Omental fat pad (tissue), 4 donors: ENCODE data around the gene ELOF1. TPM values are rescaled to one million over a fixed set of nuclear protein-coding genes. Genes with fewer than 3 reads are reported as not detected.
"Not testable (repeated sequence)": the region's sequence is repeated elsewhere in the genome, so short reads cannot be mapped to it uniquely, and the experiment has no call there.

Experiments used
- ATAC-seq: fragments of 150-250 bp; one replicate; pipeline ENCODE4 v1.9.1; 2016; ENCODE audit warnings: mild to moderate bottlenecking, moderate library complexity; ENCODE audit not compliant: low FRiP score
- DNase-seq: peaks from one replicate; pipeline ENCODE4 v3.0.0-alpha.2; 2019; ENCODE audit warnings: low spot score
- CTCF ChIP-seq, 3 donors: fragments of 450-650 bp; IDR thresholded peaks; one replicate each; pipeline ENCODE4 v1.5.1; 2016 to 2017; ENCODE audit warnings: antibody characterized with exemption in 3 of 3, mild to moderate bottlenecking in 3 of 3, moderate library complexity in 2 of 3
- total RNA-seq, 4 donors: library from RNA; depleted of rRNA; stranded (reverse); fragments of >200 nt; gene quantifications; one replicate each; pipeline ENCODE4 v1.1.0, GENCODE V29; 2016

Gene ELOF1
- total RNA-seq, 4 donors from 2014 or later: 32.0 to 39.8 (median 33.7) TPM

- ATAC-seq (no peak), DNase-seq (no peak)
- TF ChIP-seq CTCF (IDR thresholded peaks at IDR 0.05): no peak
Observed at GRCh38 chr19:11578258-11579142, 19.5 kb upstream of the ELOF1 start.

DNA sequence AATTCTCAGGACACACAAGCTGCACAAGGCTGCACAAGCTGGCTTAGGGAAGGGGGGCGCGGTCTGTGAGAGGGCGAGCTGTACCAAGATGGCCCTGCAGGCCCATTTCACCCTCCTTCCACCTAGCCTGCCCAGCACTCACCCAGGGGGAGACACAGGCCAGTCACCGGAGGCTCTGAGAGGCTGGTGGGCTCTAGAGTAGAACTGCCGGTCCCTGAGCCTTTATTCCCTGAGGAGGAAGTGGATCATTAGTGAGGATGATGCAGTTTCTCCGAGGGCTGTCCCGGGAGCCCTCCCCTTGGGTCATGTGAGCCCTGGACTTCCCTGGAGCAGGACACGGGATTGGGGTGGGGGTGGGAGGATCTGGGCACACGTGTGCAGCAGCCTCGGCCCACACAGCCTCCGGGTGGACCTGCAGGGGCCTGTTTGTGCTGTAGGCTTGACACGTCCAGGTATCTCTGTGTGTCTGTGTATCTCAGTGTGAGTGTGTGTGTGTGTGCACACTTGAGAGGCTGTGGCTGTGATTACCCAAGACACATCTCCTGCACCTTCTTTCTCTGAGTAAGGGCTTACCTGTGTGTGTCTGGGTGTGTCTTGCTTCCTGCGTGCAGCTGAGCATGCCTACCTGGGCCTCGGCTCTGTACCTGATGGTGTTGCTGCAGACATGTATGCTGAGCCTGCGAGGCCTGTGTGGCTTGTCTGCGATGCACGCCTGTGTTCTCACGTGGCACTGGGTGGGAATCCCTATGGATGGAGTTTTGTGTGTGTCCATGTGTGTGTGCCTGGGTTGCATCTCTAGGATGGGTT, 18.6 kb upstream of the ELOF1 start, which contains the start of gene ACP5:
Gene ACP5, minus strand, starts transcription at position 195 of the 807 bp plus-strand sequence. CDS start 328 bp downstream, outside the sequence.
- no peak for TF ChIP-seq CTCF (IDR thresholded peaks at IDR 0.05)
- DNase-seq: no peak
- no peak for ATAC-seq

- no peak for DNase-seq
- no peak for TF ChIP-seq CTCF (IDR thresholded peaks at IDR 0.05)
- no peak for ATAC-seq
Observed at GRCh38 chr19:11576227-11576626, 17.2 kb upstream of the ELOF1 start.

- no peak for ATAC-seq
- DNase-seq: no peak
- TF ChIP-seq CTCF (IDR thresholded peaks at IDR 0.05): no peak
Observed at GRCh38 chr19:11574689-11575088, 15.7 kb upstream of the ELOF1 start.

DNA sequence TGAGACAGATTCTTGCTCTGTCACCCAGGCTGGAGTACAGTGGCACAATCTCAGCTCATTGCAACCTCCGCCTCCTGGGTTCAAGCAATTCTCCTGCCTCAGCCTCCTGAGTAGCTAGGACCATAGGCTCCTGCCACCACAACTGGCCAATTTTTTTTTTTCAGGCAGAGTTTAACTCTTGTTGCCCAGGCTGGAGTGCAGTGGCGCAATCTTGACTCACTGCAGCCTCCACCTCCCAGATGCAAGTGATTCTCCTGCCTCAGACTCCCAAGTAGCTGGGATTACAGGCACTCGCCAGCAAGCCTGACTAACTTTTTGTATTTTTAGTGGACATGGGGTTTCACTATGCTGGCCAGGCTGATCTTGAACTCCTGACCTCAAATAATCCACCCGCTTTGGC, 14.7 kb upstream of the ELOF1 start:
- not testable (repeated sequence) for ATAC-seq, DNase-seq

DNA sequence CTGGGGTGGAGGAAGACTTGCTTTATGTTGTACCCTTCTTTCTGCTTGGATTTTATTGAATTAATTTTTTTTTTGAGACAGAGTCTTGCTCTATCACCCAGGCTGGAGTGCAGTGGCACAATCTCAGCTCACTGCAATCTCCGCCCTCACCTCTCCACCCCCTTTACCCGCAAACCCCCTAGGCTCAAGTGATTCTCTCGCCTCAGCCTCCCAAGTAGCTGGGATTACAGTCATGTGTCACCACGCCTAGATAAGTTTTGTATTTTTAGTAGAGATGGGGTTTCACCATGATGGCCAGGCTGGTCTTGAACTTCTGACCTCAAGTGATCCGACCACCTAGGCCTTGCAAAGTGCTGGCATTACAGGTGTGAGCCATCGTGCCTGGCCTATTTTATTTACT, 14.3 kb upstream of the ELOF1 start:
- DNase-seq, ATAC-seq: not testable (repeated sequence)

GRCh38 chr19:11570039-11570462, 11.0 kb upstream of the ELOF1 start:
- DNase-seq (no peak), ATAC-seq (no peak)
- TF ChIP-seq CTCF (IDR thresholded peaks at IDR 0.05): no peak
